Activated naive CD8-positive, alpha-beta T cell treated with anti-CD3 and anti-CD28 coated beads for 36 hours (primary cell): Measurements from ENCODE around the gene CPB1. TPM values are rescaled to one million over a fixed set of nuclear protein-coding genes. Genes with fewer than 3 reads are reported as not detected.
"Not testable (repeated sequence)": the region's sequence is repeated elsewhere in the genome, so short reads cannot be mapped to it uniquely, and the experiment has no call there.

Experiments
- DNase-seq: peaks from one replicate; pipeline ENCODE4 v3.0.0; 2021
- H3K27ac Mint-ChIP-seq: one replicate; pipeline ENCODE4 v1.8.0; 2022; ENCODE audit warnings: mild to moderate bottlenecking, moderate library complexity, mixed read lengths
- H3K27me3 Mint-ChIP-seq: one replicate; pipeline ENCODE4 v1.8.0; 2022; ENCODE audit warnings: mild to moderate bottlenecking, mixed read lengths
- H3K36me3 Mint-ChIP-seq: one replicate; pipeline ENCODE4 v1.8.0; 2021; ENCODE audit warnings: mild to moderate bottlenecking, mixed read lengths
- H3K4me1 Mint-ChIP-seq: one replicate; pipeline ENCODE4 v1.8.0; 2021; ENCODE audit warnings: mixed read lengths
- H3K4me3 Mint-ChIP-seq: one replicate; pipeline ENCODE4 v1.8.0; 2022; ENCODE audit warnings: mild to moderate bottlenecking, moderate library complexity, mixed read lengths
- H3K9me3 Mint-ChIP-seq: one replicate; pipeline ENCODE4 v1.8.0; 2022; ENCODE audit warnings: mixed read lengths
- total RNA-seq, 2 experiments: library from RNA; stranded (reverse); gene quantifications; one replicate each; pipeline ENCODE4 v1.2.3, GENCODE V29; 2021

CPB1 gene
- not detected for total RNA-seq

GRCh38 chr3:148827585-148827984, at the start of gene CPB1:
TSS of gene CPB1 (plus strand) at chr3:148827811. CDS start at chr3:148827824, 13 bp downstream.
- Mint-ChIP-seq H3K27me3 (peaks cover 3% of the 10 kb centered on the region), H3K9me3 (no peaks in the 10 kb centered on the region), H3K36me3 (no peaks in the 10 kb centered on the region), H3K4me3 (no peak within 1 kb of the TSS), H3K4me1 (no peaks in the 10 kb centered on the region), H3K27ac (no peak within 1 kb of the TSS)
- no peak for DNase-seq

- no peak overlapping the region for H3K4me3 Mint-ChIP-seq
- no peak overlapping the region for H3K27ac Mint-ChIP-seq
- peaks cover 1% of the 10 kb centered on the region for H3K9me3 Mint-ChIP-seq
- no peaks in the 10 kb centered on the region for H3K36me3 Mint-ChIP-seq
- H3K4me1 Mint-ChIP-seq = no peaks in the 10 kb centered on the region
- DNase-seq = no peak
- H3K27me3 Mint-ChIP-seq = no peaks in the 10 kb centered on the region
Observed at GRCh38 chr3:148778926-148779325, 48.7 kb upstream of the CPB1 start.

- not testable (repeated sequence) for H3K4me1 Mint-ChIP-seq, H3K27ac Mint-ChIP-seq
Observed at GRCh38 chr3:148785026-148785425, 42.6 kb upstream of the CPB1 start.

GRCh38 chr3:148786159-148786558, 41.5 kb upstream of the CPB1 start:
- not testable (repeated sequence) for H3K9me3 Mint-ChIP-seq

More at GRCh38 chr3:148785026-148785425, 42.6 kb upstream of the CPB1 start:
- H3K4me3 Mint-ChIP-seq, DNase-seq, H3K36me3 Mint-ChIP-seq, H3K9me3 Mint-ChIP-seq, H3K27me3 Mint-ChIP-seq: not testable (repeated sequence)

GRCh38 chr3:148789146-148789545, 38.5 kb upstream of the CPB1 start:
- Mint-ChIP-seq H3K36me3 (no peaks in the 10 kb centered on the region), H3K4me1 (no peaks in the 10 kb centered on the region), H3K27me3 (no peaks in the 10 kb centered on the region), H3K27ac (no peak overlapping the region), H3K4me3 (no peak overlapping the region), H3K9me3 (no peaks in the 10 kb centered on the region)
- DNase-seq = no peak

More at GRCh38 chr3:148786159-148786558, 41.5 kb upstream of the CPB1 start:
- H3K27me3 Mint-ChIP-seq, H3K27ac Mint-ChIP-seq, H3K36me3 Mint-ChIP-seq, H3K4me1 Mint-ChIP-seq, DNase-seq, H3K4me3 Mint-ChIP-seq: not testable (repeated sequence)

- Mint-ChIP-seq H3K36me3 (no peaks in the 10 kb centered on the region), H3K9me3 (no peaks in the 10 kb centered on the region), H3K4me3 (no peak overlapping the region), H3K27me3 (no peaks in the 10 kb centered on the region), H3K27ac (no peak overlapping the region), H3K4me1 (no peaks in the 10 kb centered on the region)
- DNase-seq = no peak
Observed at GRCh38 chr3:148789906-148790305, 37.7 kb upstream of the CPB1 start.

- Mint-ChIP-seq H3K36me3 (no peaks in the 10 kb centered on the region), H3K4me1 (no peaks in the 10 kb centered on the region), H3K27ac (no peak overlapping the region), H3K27me3 (no peaks in the 10 kb centered on the region), H3K4me3 (no peak overlapping the region), H3K9me3 (no peaks in the 10 kb centered on the region)
- no peak for DNase-seq
Observed at GRCh38 chr3:148790370-148790769, 37.2 kb upstream of the CPB1 start.

- no peak for DNase-seq
- no peak overlapping the region for H3K4me3 Mint-ChIP-seq
- no peak overlapping the region for H3K27ac Mint-ChIP-seq
- H3K27me3 Mint-ChIP-seq = no peaks in the 10 kb centered on the region
- no peaks in the 10 kb centered on the region for H3K4me1 Mint-ChIP-seq
- H3K9me3 Mint-ChIP-seq = no peaks in the 10 kb centered on the region
- no peaks in the 10 kb centered on the region for H3K36me3 Mint-ChIP-seq
Observed at GRCh38 chr3:148790851-148791735, 36.5 kb upstream of the CPB1 start.

GRCh38 chr3:148791920-148792319, 35.7 kb upstream of the CPB1 start:
- H3K27me3 Mint-ChIP-seq = no peaks in the 10 kb centered on the region
- H3K27ac Mint-ChIP-seq = no peak overlapping the region
- H3K4me3 Mint-ChIP-seq = no peak overlapping the region
- H3K36me3 Mint-ChIP-seq = no peaks in the 10 kb centered on the region
- H3K9me3 Mint-ChIP-seq = no peaks in the 10 kb centered on the region
- no peaks in the 10 kb centered on the region for H3K4me1 Mint-ChIP-seq
- no peak for DNase-seq

- no peaks in the 10 kb centered on the region for H3K27me3 Mint-ChIP-seq
- no peaks in the 10 kb centered on the region for H3K36me3 Mint-ChIP-seq
- no peak overlapping the region for H3K4me3 Mint-ChIP-seq
- H3K27ac Mint-ChIP-seq = no peak overlapping the region
- no peaks in the 10 kb centered on the region for H3K9me3 Mint-ChIP-seq
- H3K4me1 Mint-ChIP-seq = no peaks in the 10 kb centered on the region
- no peak for DNase-seq
Observed at GRCh38 chr3:148792516-148792915, 35.1 kb upstream of the CPB1 start.

- Mint-ChIP-seq H3K27ac (no peak overlapping the region), H3K4me3 (no peak overlapping the region), H3K27me3 (no peaks in the 10 kb centered on the region), H3K9me3 (peaks cover under 1% of the 10 kb centered on the region), H3K4me1 (no peaks in the 10 kb centered on the region), H3K36me3 (no peaks in the 10 kb centered on the region)
- DNase-seq = no peak
Observed at GRCh38 chr3:148796799-148797198, 30.8 kb upstream of the CPB1 start.

- no peak overlapping the region for H3K4me3 Mint-ChIP-seq
- no peaks in the 10 kb centered on the region for H3K27me3 Mint-ChIP-seq
- no peak for DNase-seq
- H3K36me3 Mint-ChIP-seq = no peaks in the 10 kb centered on the region
- H3K9me3 Mint-ChIP-seq = peaks cover 1% of the 10 kb centered on the region
- no peaks in the 10 kb centered on the region for H3K4me1 Mint-ChIP-seq
- H3K27ac Mint-ChIP-seq = no peak overlapping the region
Observed at GRCh38 chr3:148797795-148798194, 29.8 kb upstream of the CPB1 start.

- no peak overlapping the region for H3K4me3 Mint-ChIP-seq
- H3K9me3 Mint-ChIP-seq = peaks cover 1% of the 10 kb centered on the region
- no peaks in the 10 kb centered on the region for H3K36me3 Mint-ChIP-seq
- no peaks in the 10 kb centered on the region for H3K4me1 Mint-ChIP-seq
- no peak for DNase-seq
- H3K27me3 Mint-ChIP-seq = no peaks in the 10 kb centered on the region
- H3K27ac Mint-ChIP-seq = no peak overlapping the region
Observed at GRCh38 chr3:148800414-148800813, 27.2 kb upstream of the CPB1 start.

GRCh38 chr3:148809835-148810234, 17.8 kb upstream of the CPB1 start:
- H3K27me3 Mint-ChIP-seq = peaks cover 5% of the 10 kb centered on the region
- H3K9me3 Mint-ChIP-seq = no peaks in the 10 kb centered on the region
- H3K4me1 Mint-ChIP-seq = no peaks in the 10 kb centered on the region
- H3K4me3 Mint-ChIP-seq = no peak overlapping the region
- no peaks in the 10 kb centered on the region for H3K36me3 Mint-ChIP-seq
- no peak for DNase-seq
- no peak overlapping the region for H3K27ac Mint-ChIP-seq

GRCh38 chr3:148815316-148816110, 12.1 kb upstream of the CPB1 start:
- Mint-ChIP-seq H3K9me3 (peaks cover 2% of the 10 kb centered on the region), H3K4me1 (no peaks in the 10 kb centered on the region), H3K27ac (no peak overlapping the region), H3K27me3 (peaks cover 8% of the 10 kb centered on the region), H3K36me3 (no peaks in the 10 kb centered on the region), H3K4me3 (no peak overlapping the region)
- DNase-seq = no peak
